CD4-positive, alpha-beta T cell treated with Interleukin-4 for 4 hours (primary cell): ENCODE results near the gene MAN2B2.

Experiments
- DNase-seq: peaks from one replicate; pipeline ENCODE4 v3.0.0-alpha.2; 2020

Gene MAN2B2

GRCh38 chr4:6546681-6547447 is 28.1 kb upstream of the MAN2B2 start:
- DNase-seq = peak; percentile 43

GRCh38 chr4:6548201-6548881 is 26.6 kb upstream of the MAN2B2 start:
- DNase-seq = no peak

- DNase-seq = no peak
Observed at GRCh38 chr4:6548882-6549230, 26.1 kb upstream of the MAN2B2 start.

GRCh38 chr4:6549445-6549844 is 25.5 kb upstream of the MAN2B2 start:
- DNase-seq = no peak

GRCh38 chr4:6549890-6550620 is 24.9 kb upstream of the MAN2B2 start:
- no peak for DNase-seq

- DNase-seq = no peak
Observed at GRCh38 chr4:6550821-6551220, 24.2 kb upstream of the MAN2B2 start.

- no peak for DNase-seq
Observed at GRCh38 chr4:6551660-6552059, 23.3 kb upstream of the MAN2B2 start.

GRCh38 chr4:6555519-6555918 is 19.5 kb upstream of the MAN2B2 start:
- DNase-seq = no peak

GRCh38 chr4:6556263-6556662 is 18.7 kb upstream of the MAN2B2 start:
- no peak for DNase-seq

- DNase-seq = no peak
Observed at GRCh38 chr4:6557185-6557584, 17.8 kb upstream of the MAN2B2 start.

- no peak for DNase-seq
Observed at GRCh38 chr4:6557856-6558255, 17.1 kb upstream of the MAN2B2 start.

- no peak for DNase-seq
Observed at GRCh38 chr4:6560416-6561172, 14.4 kb upstream of the MAN2B2 start.

- no peak for DNase-seq
Observed at GRCh38 chr4:6561173-6561516, 13.8 kb upstream of the MAN2B2 start.

- DNase-seq = no peak
Observed at GRCh38 chr4:6561706-6562371, 13.2 kb upstream of the MAN2B2 start.

- DNase-seq = no peak
Observed at GRCh38 chr4:6562931-6563901, 11.8 kb upstream of the MAN2B2 start.

- DNase-seq = no peak
Observed at GRCh38 chr4:6563935-6564645, 10.9 kb upstream of the MAN2B2 start.

GRCh38 chr4:6565691-6566390 is 9.1 kb upstream of the MAN2B2 start:
- DNase-seq = no peak

GRCh38 chr4:6566391-6567190 is 8.4 kb upstream of the MAN2B2 start:
- DNase-seq = no peak

GRCh38 chr4:6567218-6567617 is 7.8 kb upstream of the MAN2B2 start:
- no peak for DNase-seq
